Measurements from ENCODE around the gene MGAT3. TPM values are rescaled to one million over a fixed set of nuclear protein-coding genes. Genes with fewer than 3 reads are reported as not detected.

MGAT3 gene
- total RNA-seq, 1 donor from 2014 or later, result 0.11 TPM

- intact Hi-C loops (cut with micrococcal nuclease), result no loop called here
- H3K4me1 Mint-ChIP-seq (ENCODE audit: low read depth), result peaks cover 4% of the 10 kb centered on the region
- H3K27me3 Mint-ChIP-seq (ENCODE audit: low read depth), result no peaks in the 10 kb centered on the region
- H3K4me3 Mint-ChIP-seq (ENCODE audit: low read depth), result no peak overlapping the region
- H3K36me3 Mint-ChIP-seq (ENCODE audit: low read depth), result no peaks in the 10 kb centered on the region
- H3K9me3 Mint-ChIP-seq, result no peaks in the 10 kb centered on the region
- H3K27ac Mint-ChIP-seq, result no peak overlapping the region
- DNase-seq (ENCODE audit: low spot score), result no peak
These were observed 30.4 kb downstream of the MGAT3 start for GRCh38 chr22:39486951-39487825.

GRCh38 chr22:39487826-39488520 lies 31.2 kb downstream of the MGAT3 start:
- no peaks in the 10 kb centered on the region for H3K9me3 Mint-ChIP-seq
- no peak overlapping the region for H3K27ac Mint-ChIP-seq
- intact Hi-C loops (cut with micrococcal nuclease), result no loop called here
- H3K4me1 Mint-ChIP-seq (ENCODE audit: low read depth), result peaks cover 4% of the 10 kb centered on the region
- H3K27me3 Mint-ChIP-seq (ENCODE audit: low read depth), result no peaks in the 10 kb centered on the region
- no peaks in the 10 kb centered on the region for H3K36me3 Mint-ChIP-seq (ENCODE audit: low read depth)
- DNase-seq (ENCODE audit: low spot score), result no peak
- no peak overlapping the region for H3K4me3 Mint-ChIP-seq (ENCODE audit: low read depth)

- Mint-ChIP-seq H3K27ac (no peak overlapping the region), H3K36me3 (ENCODE audit: low read depth) (no peaks in the 10 kb centered on the region), H3K4me1 (ENCODE audit: low read depth) (peaks cover 7% of the 10 kb centered on the region), H3K27me3 (ENCODE audit: low read depth) (no peaks in the 10 kb centered on the region), H3K4me3 (ENCODE audit: low read depth) (no peak overlapping the region), H3K9me3 (no peaks in the 10 kb centered on the region)
- intact Hi-C loops (cut with micrococcal nuclease), result no loop called here
- DNase-seq (ENCODE audit: low spot score), result no peak
These were observed 31.8 kb downstream of the MGAT3 start for GRCh38 chr22:39488563-39489083.

GRCh38 chr22:39489094-39490068 lies 32.6 kb downstream of the MGAT3 start:
- intact Hi-C loops (cut with micrococcal nuclease), result no loop called here
- Mint-ChIP-seq H3K9me3 (no peaks in the 10 kb centered on the region), H3K36me3 (ENCODE audit: low read depth) (no peaks in the 10 kb centered on the region), H3K4me1 (ENCODE audit: low read depth) (peaks cover 8% of the 10 kb centered on the region), H3K4me3 (ENCODE audit: low read depth) (no peak overlapping the region), H3K27me3 (ENCODE audit: low read depth) (no peaks in the 10 kb centered on the region), H3K27ac (no peak overlapping the region)
- DNase-seq (ENCODE audit: low spot score), result no peak

- Mint-ChIP-seq H3K27me3 (ENCODE audit: low read depth) (no peaks in the 10 kb centered on the region), H3K9me3 (no peaks in the 10 kb centered on the region), H3K36me3 (ENCODE audit: low read depth) (no peaks in the 10 kb centered on the region), H3K27ac (peak overlapping the region; percentile 44), H3K4me1 (ENCODE audit: low read depth) (peaks cover 11% of the 10 kb centered on the region), H3K4me3 (ENCODE audit: low read depth) (no peak overlapping the region)
- intact Hi-C loops (cut with micrococcal nuclease), result no loop called here
- DNase-seq (ENCODE audit: low spot score), result peak; percentile 71
These were observed 33.5 kb downstream of the MGAT3 start for GRCh38 chr22:39490135-39490798.

- Mint-ChIP-seq H3K27ac (no peak overlapping the region), H3K27me3 (ENCODE audit: low read depth) (no peaks in the 10 kb centered on the region), H3K9me3 (no peaks in the 10 kb centered on the region), H3K36me3 (ENCODE audit: low read depth) (no peaks in the 10 kb centered on the region), H3K4me1 (ENCODE audit: low read depth) (peaks cover 11% of the 10 kb centered on the region), H3K4me3 (ENCODE audit: low read depth) (no peak overlapping the region)
- no peak for DNase-seq (ENCODE audit: low spot score)
- intact Hi-C loops (cut with micrococcal nuclease), result no loop called here
These were observed 34.3 kb downstream of the MGAT3 start for GRCh38 chr22:39490966-39491680.

GRCh38 chr22:39491696-39492095 lies 34.9 kb downstream of the MGAT3 start:
- Mint-ChIP-seq H3K4me1 (ENCODE audit: low read depth) (peaks cover 13% of the 10 kb centered on the region), H3K9me3 (no peaks in the 10 kb centered on the region), H3K4me3 (ENCODE audit: low read depth) (no peak overlapping the region), H3K36me3 (ENCODE audit: low read depth) (no peaks in the 10 kb centered on the region), H3K27ac (no peak overlapping the region), H3K27me3 (ENCODE audit: low read depth) (no peaks in the 10 kb centered on the region)
- intact Hi-C loops (cut with micrococcal nuclease), result no loop called here
- DNase-seq (ENCODE audit: low spot score), result no peak

GRCh38 chr22:39492186-39492585 lies 35.4 kb downstream of the MGAT3 start:
- intact Hi-C loops (cut with micrococcal nuclease), result no loop called here
- no peaks in the 10 kb centered on the region for H3K9me3 Mint-ChIP-seq
- peaks cover 13% of the 10 kb centered on the region for H3K4me1 Mint-ChIP-seq (ENCODE audit: low read depth)
- H3K27ac Mint-ChIP-seq, result no peak overlapping the region
- no peaks in the 10 kb centered on the region for H3K36me3 Mint-ChIP-seq (ENCODE audit: low read depth)
- no peaks in the 10 kb centered on the region for H3K27me3 Mint-ChIP-seq (ENCODE audit: low read depth)
- H3K4me3 Mint-ChIP-seq (ENCODE audit: low read depth), result no peak overlapping the region
- no peak for DNase-seq (ENCODE audit: low spot score)

GRCh38 chr22:39493759-39494158 lies 36.9 kb downstream of the MGAT3 start:
- Mint-ChIP-seq H3K4me3 (ENCODE audit: low read depth) (no peak overlapping the region), H3K4me1 (ENCODE audit: low read depth) (peaks cover 13% of the 10 kb centered on the region), H3K27me3 (ENCODE audit: low read depth) (no peaks in the 10 kb centered on the region), H3K27ac (no peak overlapping the region), H3K9me3 (no peaks in the 10 kb centered on the region), H3K36me3 (ENCODE audit: low read depth) (no peaks in the 10 kb centered on the region)
- DNase-seq (ENCODE audit: low spot score), result no peak
- intact Hi-C loops (cut with micrococcal nuclease), result loop anchor here (1.0 kb wide), 1 partner anchor 36 kb away; no protein-coding TSS in a partner anchor

GRCh38 chr22:39494471-39495120 lies 37.8 kb downstream of the MGAT3 start:
- Mint-ChIP-seq H3K36me3 (ENCODE audit: low read depth) (no peaks in the 10 kb centered on the region), H3K27ac (peak overlapping the region; percentile 52), H3K27me3 (ENCODE audit: low read depth) (no peaks in the 10 kb centered on the region), H3K4me3 (ENCODE audit: low read depth) (no peak overlapping the region), H3K4me1 (ENCODE audit: low read depth) (peaks cover 13% of the 10 kb centered on the region), H3K9me3 (no peaks in the 10 kb centered on the region)
- intact Hi-C loops (cut with micrococcal nuclease), result no loop called here
- DNase-seq (ENCODE audit: low spot score), result no peak

- Mint-ChIP-seq H3K27me3 (ENCODE audit: low read depth) (no peaks in the 10 kb centered on the region), H3K4me1 (ENCODE audit: low read depth) (peaks cover 8% of the 10 kb centered on the region), H3K9me3 (no peaks in the 10 kb centered on the region), H3K36me3 (ENCODE audit: low read depth) (no peaks in the 10 kb centered on the region), H3K4me3 (ENCODE audit: low read depth) (no peak overlapping the region), H3K27ac (no peak overlapping the region)
- peak; percentile 43 for DNase-seq (ENCODE audit: low spot score)
- intact Hi-C loops (cut with micrococcal nuclease), result loop anchor here (2.0 kb wide), 1 partner anchor 541 kb away; no protein-coding TSS in a partner anchor
These were observed 39.5 kb downstream of the MGAT3 start for GRCh38 chr22:39496131-39496838.
